ENCODE results near the gene ZFP30. TPM values are rescaled to one million over a fixed set of nuclear protein-coding genes. Genes with fewer than 3 reads are reported as not detected.

ZFP30 gene
- total and polyA plus RNA-seq, 2 of the 13 experiments (the other 11 are each of a cell fraction or from before 2014, with no cell fraction given), result 3.4 to 19.2 TPM

DNA sequence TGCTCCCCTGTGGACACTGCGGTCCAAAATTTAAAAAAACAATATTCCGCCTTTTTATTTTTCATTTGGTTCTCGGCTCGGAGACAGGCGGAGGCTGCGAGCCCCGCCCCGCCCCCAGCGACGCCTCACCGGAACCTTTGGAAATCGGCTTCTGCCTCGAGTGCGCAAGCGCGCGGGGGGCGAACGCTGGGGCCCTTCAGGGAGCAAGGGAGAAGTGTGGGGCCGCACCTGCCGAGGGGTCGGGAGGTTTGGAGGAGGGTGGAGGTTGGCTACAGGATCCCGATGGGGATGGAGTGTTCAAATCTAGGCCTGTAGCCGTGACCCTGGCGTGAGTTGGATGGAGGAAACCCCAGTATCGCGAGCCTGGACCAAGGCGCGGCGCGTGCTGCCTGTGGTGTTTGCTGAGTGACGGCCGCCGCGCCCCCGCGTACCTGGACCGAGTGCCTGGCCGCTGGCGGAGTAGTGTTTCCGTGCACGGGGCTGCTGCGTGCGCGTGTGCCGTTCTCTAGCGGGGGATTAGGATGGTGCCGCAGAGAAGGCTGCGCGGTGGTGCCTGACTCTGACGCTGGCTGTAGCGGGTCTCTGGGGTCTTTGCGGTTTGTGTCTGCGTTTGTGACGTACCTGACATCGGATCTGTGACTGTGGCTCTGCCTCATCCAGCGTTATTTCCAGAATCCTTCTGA is 565 bp upstream of the ZFP30 start (continued):
- TF ChIP-seq, protein P1, sequence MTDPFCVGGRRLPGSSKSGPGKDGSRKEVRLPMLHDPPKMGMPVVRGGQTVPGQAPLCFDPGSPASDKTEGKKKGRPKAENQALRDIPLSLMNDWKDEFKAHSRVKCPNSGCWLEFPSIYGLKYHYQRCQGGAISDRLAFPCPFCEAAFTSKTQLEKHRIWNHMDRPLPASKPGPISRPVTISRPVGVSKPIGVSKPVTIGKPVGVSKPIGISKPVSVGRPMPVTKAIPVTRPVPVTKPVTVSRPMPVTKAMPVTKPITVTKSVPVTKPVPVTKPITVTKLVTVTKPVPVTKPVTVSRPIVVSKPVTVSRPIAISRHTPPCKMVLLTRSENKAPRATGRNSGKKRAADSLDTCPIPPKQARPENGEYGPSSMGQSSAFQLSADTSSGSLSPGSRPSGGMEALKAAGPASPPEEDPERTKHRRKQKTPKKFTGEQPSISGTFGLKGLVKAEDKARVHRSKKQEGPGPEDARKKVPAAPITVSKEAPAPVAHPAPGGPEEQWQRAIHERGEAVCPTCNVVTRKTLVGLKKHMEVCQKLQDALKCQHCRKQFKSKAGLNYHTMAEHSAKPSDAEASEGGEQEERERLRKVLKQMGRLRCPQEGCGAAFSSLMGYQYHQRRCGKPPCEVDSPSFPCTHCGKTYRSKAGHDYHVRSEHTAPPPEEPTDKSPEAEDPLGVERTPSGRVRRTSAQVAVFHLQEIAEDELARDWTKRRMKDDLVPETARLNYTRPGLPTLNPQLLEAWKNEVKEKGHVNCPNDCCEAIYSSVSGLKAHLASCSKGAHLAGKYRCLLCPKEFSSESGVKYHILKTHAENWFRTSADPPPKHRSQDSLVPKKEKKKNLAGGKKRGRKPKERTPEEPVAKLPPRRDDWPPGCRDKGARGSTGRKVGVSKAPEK (CRISPR knock-in tag; IDR thresholded peaks at IDR 0.05; ENCODE audit: borderline replicate concordance), result no peak
- no peak for TF ChIP-seq TAF15 (IDR thresholded peaks at IDR 0.05; ENCODE audit: low read depth, low read length, poor library complexity, severe bottlenecking)
- no peak for TF ChIP-seq ZNF781 (CRISPR knock-in tag; IDR thresholded peaks at IDR 0.05; ENCODE audit: borderline replicate concordance, not compliant biosample characterization)
- TF ChIP-seq, protein P2, sequence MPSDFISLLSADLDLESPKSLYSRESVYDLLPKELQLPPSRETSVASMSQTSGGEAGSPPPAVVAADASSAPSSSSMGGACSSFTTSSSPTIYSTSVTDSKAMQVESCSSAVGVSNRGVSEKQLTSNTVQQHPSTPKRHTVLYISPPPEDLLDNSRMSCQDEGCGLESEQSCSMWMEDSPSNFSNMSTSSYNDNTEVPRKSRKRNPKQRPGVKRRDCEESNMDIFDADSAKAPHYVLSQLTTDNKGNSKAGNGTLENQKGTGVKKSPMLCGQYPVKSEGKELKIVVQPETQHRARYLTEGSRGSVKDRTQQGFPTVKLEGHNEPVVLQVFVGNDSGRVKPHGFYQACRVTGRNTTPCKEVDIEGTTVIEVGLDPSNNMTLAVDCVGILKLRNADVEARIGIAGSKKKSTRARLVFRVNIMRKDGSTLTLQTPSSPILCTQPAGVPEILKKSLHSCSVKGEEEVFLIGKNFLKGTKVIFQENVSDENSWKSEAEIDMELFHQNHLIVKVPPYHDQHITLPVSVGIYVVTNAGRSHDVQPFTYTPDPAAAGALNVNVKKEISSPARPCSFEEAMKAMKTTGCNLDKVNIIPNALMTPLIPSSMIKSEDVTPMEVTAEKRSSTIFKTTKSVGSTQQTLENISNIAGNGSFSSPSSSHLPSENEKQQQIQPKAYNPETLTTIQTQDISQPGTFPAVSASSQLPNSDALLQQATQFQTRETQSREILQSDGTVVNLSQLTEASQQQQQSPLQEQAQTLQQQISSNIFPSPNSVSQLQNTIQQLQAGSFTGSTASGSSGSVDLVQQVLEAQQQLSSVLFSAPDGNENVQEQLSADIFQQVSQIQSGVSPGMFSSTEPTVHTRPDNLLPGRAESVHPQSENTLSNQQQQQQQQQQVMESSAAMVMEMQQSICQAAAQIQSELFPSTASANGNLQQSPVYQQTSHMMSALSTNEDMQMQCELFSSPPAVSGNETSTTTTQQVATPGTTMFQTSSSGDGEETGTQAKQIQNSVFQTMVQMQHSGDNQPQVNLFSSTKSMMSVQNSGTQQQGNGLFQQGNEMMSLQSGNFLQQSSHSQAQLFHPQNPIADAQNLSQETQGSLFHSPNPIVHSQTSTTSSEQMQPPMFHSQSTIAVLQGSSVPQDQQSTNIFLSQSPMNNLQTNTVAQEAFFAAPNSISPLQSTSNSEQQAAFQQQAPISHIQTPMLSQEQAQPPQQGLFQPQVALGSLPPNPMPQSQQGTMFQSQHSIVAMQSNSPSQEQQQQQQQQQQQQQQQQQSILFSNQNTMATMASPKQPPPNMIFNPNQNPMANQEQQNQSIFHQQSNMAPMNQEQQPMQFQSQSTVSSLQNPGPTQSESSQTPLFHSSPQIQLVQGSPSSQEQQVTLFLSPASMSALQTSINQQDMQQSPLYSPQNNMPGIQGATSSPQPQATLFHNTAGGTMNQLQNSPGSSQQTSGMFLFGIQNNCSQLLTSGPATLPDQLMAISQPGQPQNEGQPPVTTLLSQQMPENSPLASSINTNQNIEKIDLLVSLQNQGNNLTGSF (CRISPR knock-in tag; IDR thresholded peaks at IDR 0.05), result no peak
- TF ChIP-seq ZNF790 (CRISPR knock-in tag; IDR thresholded peaks at IDR 0.05; ENCODE audit: borderline replicate concordance), result peak; percentile 53; the same call in 1 of the 2 replicates
- no peak for TF ChIP-seq CEBPB (IDR thresholded peaks at IDR 0.05; ENCODE audit: borderline replicate concordance, low read depth, low read length)
- peak; percentile 66; the same call in 1 of the 2 replicates for TF ChIP-seq IRF2 (CRISPR knock-in tag; IDR thresholded peaks at IDR 0.05)
- no peak for TF ChIP-seq YY1 (IDR thresholded peaks at IDR 0.05; ENCODE audit: insufficient read depth, insufficient replicate concordance, low read depth, low read length)
- 0 out of 2 replicates have a peak, but pooled peaks have one; percentile 4 for TF ChIP-seq GATA4 (IDR thresholded peaks at IDR 0.05; ENCODE audit: borderline replicate concordance, low read depth)
- TF ChIP-seq ZNF205 (CRISPR knock-in tag; IDR thresholded peaks at IDR 0.05), result peak; percentile 80
- TF ChIP-seq, protein P3, sequence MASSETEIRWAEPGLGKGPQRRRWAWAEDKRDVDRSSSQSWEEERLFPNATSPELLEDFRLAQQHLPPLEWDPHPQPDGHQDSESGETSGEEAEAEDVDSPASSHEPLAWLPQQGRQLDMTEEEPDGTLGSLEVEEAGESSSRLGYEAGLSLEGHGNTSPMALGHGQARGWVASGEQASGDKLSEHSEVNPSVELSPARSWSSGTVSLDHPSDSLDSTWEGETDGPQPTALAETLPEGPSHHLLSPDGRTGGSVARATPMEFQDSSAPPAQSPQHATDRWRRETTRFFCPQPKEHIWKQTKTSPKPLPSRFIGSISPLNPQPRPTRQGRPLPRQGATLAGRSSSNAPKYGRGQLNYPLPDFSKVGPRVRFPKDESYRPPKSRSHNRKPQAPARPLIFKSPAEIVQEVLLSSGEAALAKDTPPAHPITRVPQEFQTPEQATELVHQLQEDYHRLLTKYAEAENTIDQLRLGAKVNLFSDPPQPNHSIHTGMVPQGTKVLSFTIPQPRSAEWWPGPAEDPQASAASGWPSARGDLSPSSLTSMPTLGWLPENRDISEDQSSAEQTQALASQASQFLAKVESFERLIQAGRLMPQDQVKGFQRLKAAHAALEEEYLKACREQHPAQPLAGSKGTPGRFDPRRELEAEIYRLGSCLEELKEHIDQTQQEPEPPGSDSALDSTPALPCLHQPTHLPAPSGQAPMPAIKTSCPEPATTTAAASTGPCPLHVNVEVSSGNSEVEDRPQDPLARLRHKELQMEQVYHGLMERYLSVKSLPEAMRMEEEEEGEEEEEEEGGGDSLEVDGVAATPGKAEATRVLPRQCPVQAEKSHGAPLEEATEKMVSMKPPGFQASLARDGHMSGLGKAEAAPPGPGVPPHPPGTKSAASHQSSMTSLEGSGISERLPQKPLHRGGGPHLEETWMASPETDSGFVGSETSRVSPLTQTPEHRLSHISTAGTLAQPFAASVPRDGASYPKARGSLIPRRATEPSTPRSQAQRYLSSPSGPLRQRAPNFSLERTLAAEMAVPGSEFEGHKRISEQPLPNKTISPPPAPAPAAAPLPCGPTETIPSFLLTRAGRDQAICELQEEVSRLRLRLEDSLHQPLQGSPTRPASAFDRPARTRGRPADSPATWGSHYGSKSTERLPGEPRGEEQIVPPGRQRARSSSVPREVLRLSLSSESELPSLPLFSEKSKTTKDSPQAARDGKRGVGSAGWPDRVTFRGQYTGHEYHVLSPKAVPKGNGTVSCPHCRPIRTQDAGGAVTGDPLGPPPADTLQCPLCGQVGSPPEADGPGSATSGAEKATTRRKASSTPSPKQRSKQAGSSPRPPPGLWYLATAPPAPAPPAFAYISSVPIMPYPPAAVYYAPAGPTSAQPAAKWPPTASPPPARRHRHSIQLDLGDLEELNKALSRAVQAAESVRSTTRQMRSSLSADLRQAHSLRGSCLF (CRISPR knock-in tag; IDR thresholded peaks at IDR 0.05; ENCODE audit: borderline replicate concordance), result no peak
- no peak for TF ChIP-seq KAT2B (IDR thresholded peaks at IDR 0.05; ENCODE audit: borderline replicate concordance, low read depth, low read length)
- no peak for TF ChIP-seq TOPORS (CRISPR knock-in tag; IDR thresholded peaks at IDR 0.05)
- peak; percentile 97 for TF ChIP-seq CHD2 (IDR thresholded peaks at IDR 0.05; ENCODE audit: low read depth, low read length)
- TF ChIP-seq ARID2 (CRISPR knock-in tag; IDR thresholded peaks at IDR 0.05; ENCODE audit: borderline replicate concordance), result no peak
- TF ChIP-seq ZSCAN29 (CRISPR knock-in tag; conservative IDR thresholded peaks at IDR 0.05), result 0 out of 2 replicates have a peak, but pooled peaks have one; percentile 40
